Measurements from ENCODE around the gene PHACTR1. TPM values are rescaled to one million over a fixed set of nuclear protein-coding genes. Genes with fewer than 3 reads are reported as not detected.
"Not testable (repeated sequence)": the region's sequence is repeated elsewhere in the genome, so short reads cannot be mapped to it uniquely, and the experiment has no call there.

The PHACTR1 gene
- total RNA-seq, 2 donors from 2014 or later = 1.3 to 4.3 TPM

- Histone ChIP-seq H3K27ac (no peak overlapping the region), H3K4me1 (replicated peaks) (no peaks in the 10 kb centered on the region), H3K4me3 (no peak overlapping the region), H3K9me3 (no peaks in the 10 kb centered on the region), H3K27me3 (replicated peaks; ENCODE audit: insufficient read depth) (peaks cover 9% of the 10 kb centered on the region), H3K36me3 (no peaks in the 10 kb centered on the region)
- 90% methylated on average over 7 of the region's 7 CpGs for WGBS
- DNase-seq (ENCODE audit: low spot score) = no peak
- no peak for TF ChIP-seq POLR2AphosphoS5 (IDR thresholded peaks at IDR 0.05)
- TF ChIP-seq, protein P1, sequence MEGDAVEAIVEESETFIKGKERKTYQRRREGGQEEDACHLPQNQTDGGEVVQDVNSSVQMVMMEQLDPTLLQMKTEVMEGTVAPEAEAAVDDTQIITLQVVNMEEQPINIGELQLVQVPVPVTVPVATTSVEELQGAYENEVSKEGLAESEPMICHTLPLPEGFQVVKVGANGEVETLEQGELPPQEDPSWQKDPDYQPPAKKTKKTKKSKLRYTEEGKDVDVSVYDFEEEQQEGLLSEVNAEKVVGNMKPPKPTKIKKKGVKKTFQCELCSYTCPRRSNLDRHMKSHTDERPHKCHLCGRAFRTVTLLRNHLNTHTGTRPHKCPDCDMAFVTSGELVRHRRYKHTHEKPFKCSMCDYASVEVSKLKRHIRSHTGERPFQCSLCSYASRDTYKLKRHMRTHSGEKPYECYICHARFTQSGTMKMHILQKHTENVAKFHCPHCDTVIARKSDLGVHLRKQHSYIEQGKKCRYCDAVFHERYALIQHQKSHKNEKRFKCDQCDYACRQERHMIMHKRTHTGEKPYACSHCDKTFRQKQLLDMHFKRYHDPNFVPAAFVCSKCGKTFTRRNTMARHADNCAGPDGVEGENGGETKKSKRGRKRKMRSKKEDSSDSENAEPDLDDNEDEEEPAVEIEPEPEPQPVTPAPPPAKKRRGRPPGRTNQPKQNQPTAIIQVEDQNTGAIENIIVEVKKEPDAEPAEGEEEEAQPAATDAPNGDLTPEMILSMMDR (IDR thresholded peaks at IDR 0.05) = no peak
- TF ChIP-seq POLR2A (IDR thresholded peaks at IDR 0.05) = no peak
- intact Hi-C loops (cut with DNase I) = no loop called here
These were observed 3.7 kb downstream of the PHACTR1 start for GRCh38 chr6:12720310-12720709.

DNA sequence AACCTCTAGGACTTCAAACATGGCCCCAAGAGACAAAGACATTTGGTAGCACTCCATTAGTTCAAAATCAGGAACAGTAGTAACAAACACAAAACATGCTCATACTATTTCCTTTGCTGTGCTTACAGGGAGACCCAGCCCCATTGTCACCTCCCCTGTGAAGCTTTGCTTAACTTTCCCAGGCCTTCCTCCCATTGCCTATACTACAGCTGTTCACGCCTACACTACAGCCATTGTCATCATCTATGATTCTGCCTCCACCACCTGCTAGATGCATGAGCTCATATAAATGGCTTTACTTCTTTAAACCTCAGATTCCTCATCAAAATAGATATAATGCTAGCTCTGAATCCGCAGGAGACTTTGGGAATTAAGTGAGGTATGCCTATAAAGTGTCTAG is 8.7 kb downstream of the PHACTR1 start:
- WGBS = 71% methylated on average over 2 of the region's 2 CpGs
- H3K9me3 ChIP-seq = no peaks in the 10 kb centered on the region
- no peaks in the 10 kb centered on the region for H3K36me3 ChIP-seq
- no peak overlapping the region for H3K27ac ChIP-seq
- H3K27me3 ChIP-seq (replicated peaks; ENCODE audit: insufficient read depth) = peaks cover 9% of the 10 kb centered on the region
- no peak for DNase-seq (ENCODE audit: low spot score)
- TF ChIP-seq, protein P1 (IDR thresholded peaks at IDR 0.05) = no peak
- TF ChIP-seq POLR2AphosphoS5 (IDR thresholded peaks at IDR 0.05) (no peak), POLR2A (IDR thresholded peaks at IDR 0.05) (no peak)
- no peaks in the 10 kb centered on the region for H3K4me1 ChIP-seq (replicated peaks)
- intact Hi-C loops (cut with DNase I) = no loop called here
- no peak overlapping the region for H3K4me3 ChIP-seq

- intact Hi-C loops (cut with DNase I) = no loop called here
- Histone ChIP-seq H3K27me3 (replicated peaks; ENCODE audit: insufficient read depth) (no peaks in the 10 kb centered on the region), H3K27ac (no peak overlapping the region), H3K4me1 (replicated peaks) (no peaks in the 10 kb centered on the region), H3K4me3 (no peak overlapping the region), H3K9me3 (no peaks in the 10 kb centered on the region), H3K36me3 (no peaks in the 10 kb centered on the region)
- 26% methylated on average over 4 of the region's 4 CpGs for WGBS
- TF ChIP-seq POLR2A (IDR thresholded peaks at IDR 0.05) = no peak
- TF ChIP-seq, protein P1 (IDR thresholded peaks at IDR 0.05) = no peak
- no peak for TF ChIP-seq POLR2AphosphoS5 (IDR thresholded peaks at IDR 0.05)
- DNase-seq (ENCODE audit: low spot score) = no peak
These were observed 12.9 kb downstream of the PHACTR1 start for GRCh38 chr6:12729467-12729866.

DNA sequence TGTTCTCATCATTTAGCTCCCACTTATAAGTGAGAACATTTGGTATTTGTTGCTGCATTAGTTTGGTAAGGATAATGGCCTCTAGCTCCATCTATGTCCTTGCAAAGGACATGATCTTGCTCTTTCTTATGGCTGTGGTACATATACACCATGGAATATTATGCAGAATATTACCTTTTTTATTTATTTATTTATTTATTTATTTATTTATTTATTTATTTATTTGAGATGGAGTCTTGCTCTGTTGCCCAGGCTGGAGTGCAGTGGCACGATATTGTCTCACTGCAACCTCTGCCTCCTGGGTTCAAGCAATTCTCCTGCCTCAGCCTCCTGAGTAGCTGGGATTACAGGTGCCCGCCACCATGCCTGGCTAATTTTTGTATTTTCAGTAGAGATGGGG is 14.2 kb downstream of the PHACTR1 start:
- intact Hi-C loops (cut with DNase I); H3K4me1 ChIP-seq (replicated peaks); H3K27ac ChIP-seq; H3K9me3 ChIP-seq; DNase-seq (ENCODE audit: low spot score); H3K4me3 ChIP-seq; H3K27me3 ChIP-seq (replicated peaks; ENCODE audit: insufficient read depth); H3K36me3 ChIP-seq: not testable (repeated sequence)
- 97% methylated on average over 2 of the region's 2 CpGs for WGBS

DNA sequence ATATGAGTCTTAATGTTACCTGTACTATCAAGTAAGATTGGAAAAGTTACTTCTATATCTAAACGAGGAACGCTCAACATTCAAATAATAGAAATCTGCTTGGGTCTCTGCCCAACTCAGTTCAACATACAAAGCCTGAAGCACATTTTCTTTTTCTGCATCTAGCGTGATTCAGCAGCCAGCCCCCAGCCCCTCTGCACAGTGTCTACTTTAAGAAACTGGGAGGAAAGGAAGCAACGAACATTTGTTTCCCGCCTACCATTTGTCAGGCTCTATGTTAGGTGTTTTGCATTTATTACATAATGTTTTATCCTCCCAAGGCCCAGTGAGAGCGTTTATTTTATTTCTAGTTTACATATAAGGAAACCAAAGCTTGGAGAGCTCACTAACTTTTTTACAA is 17.3 kb downstream of the PHACTR1 start:
- intact Hi-C loops (cut with DNase I) = no loop called here
- DNase-seq (ENCODE audit: low spot score) = no peak
- no peak overlapping the region for H3K4me3 ChIP-seq
- TF ChIP-seq POLR2A (IDR thresholded peaks at IDR 0.05) = no peak
- TF ChIP-seq, protein P1 (IDR thresholded peaks at IDR 0.05) = no peak
- TF ChIP-seq POLR2AphosphoS5 (IDR thresholded peaks at IDR 0.05) = no peak
- no peak overlapping the region for H3K27ac ChIP-seq
- H3K36me3 ChIP-seq = no peaks in the 10 kb centered on the region
- WGBS = 25% methylated on average over 6 of the region's 6 CpGs
- no peaks in the 10 kb centered on the region for H3K9me3 ChIP-seq
- no peaks in the 10 kb centered on the region for H3K27me3 ChIP-seq (replicated peaks; ENCODE audit: insufficient read depth)
- no peaks in the 10 kb centered on the region for H3K4me1 ChIP-seq (replicated peaks)

Data from prostate gland (tissue), 2 donors.